OCI-M2 (cell line): ENCODE data around the gene UQCRH.
"Not testable (repeated sequence)": the region's sequence is repeated elsewhere in the genome, so short reads cannot be mapped to it uniquely, and the experiment has no call there.

ENCODE experiments used
- DNase-seq: peaks from one replicate; lab custom pipeline; 2025; ENCODE audit not compliant: unreplicated experiment; lab: John Stamatoyannopoulos, UW

Gene UQCRH

DNA sequence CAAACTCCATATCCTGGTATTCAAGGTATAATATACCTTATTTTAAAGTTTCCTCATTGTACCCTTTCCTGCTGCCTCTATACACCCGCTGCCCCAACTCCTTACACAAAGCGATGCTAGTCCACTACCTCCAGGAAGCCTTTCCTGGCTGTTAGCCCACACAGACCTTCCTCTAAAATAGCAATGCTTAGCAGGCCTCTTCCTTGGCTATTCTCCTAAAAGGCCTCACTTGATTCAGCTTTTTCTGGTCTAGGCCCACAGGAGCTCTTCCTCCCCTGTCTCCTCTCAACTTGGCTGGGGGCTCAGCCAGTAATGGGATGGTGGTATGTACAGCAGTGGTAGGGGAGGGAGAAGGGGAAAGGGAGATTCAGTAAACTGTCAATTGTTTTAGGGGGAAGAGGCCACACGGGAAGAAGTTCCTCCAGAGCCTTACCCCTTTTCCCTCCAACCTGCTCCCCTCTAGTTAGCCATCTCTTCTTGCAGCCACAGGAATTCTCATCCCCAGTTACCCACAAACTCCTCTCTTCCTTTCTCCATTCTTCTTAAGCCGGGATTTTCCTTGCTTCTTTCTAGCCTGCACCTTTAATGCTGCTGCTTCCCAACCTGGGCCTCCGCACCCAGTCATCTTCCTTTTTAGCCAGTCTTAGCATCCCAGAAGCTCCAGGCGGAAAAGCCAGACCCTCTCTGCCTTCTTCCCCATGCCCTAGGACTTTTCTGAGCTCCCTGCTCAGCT lies 2.7 kb upstream of the UQCRH start:
- DNase-seq = no peak

DNA sequence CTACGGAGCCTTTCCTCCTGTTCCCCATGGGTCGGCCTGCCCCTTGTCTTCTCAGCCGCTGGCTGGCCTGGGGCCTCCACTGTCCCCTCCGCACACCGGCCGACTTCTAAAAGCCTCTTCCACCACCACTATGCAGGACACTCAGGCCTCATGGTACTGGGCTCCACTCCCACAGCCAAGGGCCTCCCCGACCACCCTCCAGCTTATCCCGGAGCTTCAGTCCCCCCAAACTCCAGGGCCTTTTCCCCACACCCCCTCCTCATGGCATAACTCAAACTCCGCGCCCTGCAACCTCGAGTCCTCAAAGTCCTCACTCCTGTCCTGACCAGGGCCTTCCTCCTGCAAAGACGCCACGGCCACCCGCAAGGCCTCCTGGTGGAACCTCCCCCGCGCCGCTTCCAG lies 2.1 kb upstream of the UQCRH start:
- DNase-seq = no peak

DNA sequence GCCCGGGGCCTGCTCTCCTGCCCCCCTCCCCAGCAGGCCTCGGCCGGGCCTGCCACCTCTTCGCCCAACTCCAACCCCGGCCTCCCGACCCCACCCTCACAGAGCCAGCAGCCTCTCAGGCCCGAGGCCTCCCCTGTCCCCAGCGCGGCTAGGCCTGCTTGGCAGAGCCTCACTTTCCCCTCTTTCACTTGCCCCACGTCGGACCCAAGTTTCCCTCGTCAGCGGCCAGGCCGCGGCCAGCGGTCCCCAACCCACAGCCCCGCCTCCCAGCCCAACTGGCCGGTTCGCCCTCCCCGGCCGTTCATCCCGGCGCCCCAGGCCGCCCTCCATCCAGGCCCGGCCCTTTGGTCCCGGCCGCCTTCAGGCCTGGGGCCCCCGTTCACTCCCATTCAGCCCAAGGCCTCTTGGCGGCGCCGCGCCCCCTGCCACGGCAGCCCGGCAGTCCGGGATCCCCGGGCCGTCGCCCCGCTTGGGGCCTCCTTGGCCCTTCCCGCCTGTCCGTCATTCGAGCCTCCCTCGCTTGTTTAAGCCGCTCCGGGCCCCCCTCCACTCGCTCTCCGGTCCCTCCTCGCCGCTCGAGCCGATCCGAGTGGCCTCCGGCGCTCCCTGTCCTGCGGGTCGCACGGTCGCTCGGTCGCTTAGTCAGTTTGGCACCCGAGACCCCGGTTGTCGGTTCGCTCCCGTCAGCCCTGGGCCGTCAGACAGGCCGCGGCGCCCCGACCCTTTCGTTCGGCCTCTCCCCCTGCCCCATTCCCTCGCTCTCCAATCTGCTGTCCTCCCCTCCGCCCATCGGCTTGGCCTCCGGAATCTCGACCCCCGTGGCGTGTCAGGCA lies 1.5 kb upstream of the UQCRH start:
- no peak for DNase-seq

DNA sequence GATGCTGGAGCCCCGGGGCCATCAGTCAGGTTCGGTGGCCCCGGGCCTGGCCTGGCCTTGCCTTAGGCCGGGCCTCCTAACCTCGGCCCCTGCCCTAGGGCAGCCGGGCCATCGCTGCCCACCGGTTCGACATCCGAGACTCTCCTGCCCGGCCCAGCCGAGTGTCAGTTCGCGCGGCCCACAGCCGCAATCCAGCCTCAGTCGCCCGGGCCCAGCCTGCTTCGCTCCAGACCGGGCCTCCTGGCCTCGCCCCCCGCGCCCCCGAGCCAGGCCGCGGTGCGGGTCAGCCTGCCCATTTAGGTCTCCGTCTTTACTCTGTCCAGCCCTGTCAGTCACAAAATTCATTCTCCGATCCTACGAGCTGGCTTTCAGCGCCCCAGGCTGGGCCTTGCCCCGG lies 859 bp upstream of the UQCRH start:
- DNase-seq = no peak

DNA sequence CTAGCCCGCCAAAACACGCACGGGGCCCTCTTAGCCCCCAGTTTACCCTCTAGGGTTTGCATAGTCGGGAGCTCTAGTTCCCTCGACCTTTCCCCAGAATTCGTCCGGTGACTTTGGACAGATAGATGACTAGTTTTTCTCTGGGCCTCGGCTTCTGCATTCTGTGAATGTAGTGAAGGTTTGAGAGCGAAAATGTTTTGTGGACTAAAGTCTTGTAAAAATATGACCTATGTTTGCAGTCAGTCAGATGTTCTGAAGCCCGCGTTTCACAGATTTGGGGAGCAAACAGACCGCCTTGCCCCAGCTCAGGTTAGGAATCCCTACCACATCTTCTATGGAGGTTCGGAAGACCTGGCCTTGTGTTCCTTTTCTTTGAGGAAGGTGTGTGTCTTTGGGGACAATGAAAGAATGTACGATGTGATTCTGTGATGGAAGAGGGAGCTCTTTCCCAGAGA lies 401 bp downstream of the UQCRH start:
- no peak for DNase-seq

DNA sequence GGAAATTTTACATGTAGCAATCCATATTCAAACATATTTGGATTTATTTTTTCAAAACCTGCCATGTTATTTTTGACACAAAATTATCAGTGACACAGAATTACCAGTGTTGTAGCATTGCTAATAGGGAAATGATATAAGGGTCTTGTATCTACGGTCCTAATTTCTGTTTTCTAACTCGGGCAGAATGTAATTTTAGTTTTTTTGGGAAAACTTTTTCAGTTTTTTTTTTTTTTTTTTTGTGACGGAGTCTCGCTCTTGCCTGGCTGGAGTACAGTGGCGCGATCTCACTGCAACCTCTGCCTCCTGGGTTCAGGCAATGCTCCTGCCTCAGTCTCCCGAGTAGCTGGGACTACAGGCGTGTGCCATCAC lies 2.6 kb downstream of the UQCRH start:
- DNase-seq = no peak

DNA sequence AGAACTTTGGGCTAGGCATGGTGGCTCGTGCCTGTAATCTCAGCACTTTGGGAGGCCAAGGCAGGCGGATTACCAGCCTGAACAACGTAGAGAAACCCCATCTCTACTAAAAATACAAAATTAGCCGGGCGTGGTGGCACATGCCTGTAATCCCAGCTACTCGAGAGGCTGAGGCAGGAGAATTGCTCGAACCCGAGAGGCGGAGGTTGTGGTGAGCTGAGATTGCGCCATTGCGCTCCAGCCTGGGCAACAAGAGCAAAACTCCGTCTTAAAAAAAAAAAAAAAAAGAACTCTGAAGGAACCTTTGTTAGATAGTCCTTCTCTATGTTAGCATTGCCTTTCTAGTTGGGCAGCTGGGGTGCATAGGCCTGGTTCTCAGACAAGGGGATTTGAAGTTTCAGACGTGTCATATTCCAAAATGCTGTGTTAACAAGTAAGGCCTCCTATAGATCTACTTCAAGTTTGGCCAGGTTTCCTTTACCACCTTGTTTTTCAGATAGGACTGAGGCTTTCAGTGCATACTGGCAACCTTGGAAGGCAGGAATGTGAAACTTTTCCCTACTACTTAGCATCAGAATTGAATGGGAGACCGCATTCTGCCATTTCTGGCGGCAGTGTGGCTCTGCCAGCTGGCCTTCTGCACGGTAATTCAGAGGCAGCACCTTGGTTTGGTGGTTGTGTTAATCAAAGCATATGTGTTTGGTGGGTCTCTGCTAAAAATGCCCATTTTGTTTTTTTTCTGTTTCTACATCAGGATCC lies 6.1 kb downstream of the UQCRH start:
- DNase-seq = no peak

DNA sequence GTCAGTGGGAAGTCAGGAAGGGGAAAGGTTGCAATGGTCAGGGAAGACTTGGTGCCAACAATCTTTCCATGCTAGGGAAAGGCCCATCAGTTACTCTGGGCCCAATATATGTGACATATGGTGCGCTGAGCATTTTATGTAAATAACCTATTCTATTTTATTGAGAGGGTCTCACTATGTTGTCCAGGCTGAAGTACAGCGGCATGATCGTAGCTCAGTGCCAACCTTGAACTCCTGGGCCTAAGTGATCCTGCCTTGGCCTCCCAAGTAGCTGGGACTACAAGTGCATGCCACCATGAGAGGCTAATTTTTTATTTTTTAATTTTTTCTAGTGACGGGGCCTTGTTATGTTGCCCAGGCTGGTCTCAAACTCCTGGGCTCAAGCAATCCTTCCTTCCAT lies 6.8 kb downstream of the UQCRH start:
- no peak for DNase-seq

DNA sequence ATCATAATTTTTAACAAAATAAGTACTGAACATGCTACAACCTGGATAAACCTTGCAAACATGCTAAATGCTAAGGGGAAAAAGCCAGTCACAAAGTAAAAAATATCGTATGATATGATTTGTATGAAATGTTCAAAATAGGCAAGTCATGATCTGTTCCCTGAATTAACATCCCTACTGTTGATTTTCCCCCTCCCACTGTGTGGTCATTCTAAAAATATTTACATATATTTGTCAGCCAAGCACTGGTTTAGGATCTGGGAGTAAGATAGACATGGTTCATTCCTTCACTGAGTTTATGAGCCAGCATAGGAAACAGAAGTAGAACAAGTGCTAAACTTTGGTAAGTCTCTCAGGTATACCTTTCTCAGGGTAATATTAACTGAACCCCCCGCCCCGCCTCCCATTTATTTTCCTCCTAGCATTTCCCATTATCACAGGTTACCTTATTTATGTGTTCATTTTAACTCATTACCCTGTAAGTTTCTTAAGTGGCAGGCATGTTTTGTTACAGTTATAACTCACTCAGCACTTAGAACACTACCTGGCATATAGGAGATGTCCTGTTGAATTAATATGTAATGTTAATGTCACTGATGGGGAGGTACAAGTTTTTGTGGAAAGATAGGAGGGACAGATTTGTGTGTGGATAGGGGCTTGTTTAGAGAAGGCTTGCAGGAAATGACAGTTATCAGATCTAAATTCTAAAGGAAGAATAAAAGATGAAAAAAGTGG lies 12.3 kb downstream of the UQCRH start:
- no peak for DNase-seq

DNA sequence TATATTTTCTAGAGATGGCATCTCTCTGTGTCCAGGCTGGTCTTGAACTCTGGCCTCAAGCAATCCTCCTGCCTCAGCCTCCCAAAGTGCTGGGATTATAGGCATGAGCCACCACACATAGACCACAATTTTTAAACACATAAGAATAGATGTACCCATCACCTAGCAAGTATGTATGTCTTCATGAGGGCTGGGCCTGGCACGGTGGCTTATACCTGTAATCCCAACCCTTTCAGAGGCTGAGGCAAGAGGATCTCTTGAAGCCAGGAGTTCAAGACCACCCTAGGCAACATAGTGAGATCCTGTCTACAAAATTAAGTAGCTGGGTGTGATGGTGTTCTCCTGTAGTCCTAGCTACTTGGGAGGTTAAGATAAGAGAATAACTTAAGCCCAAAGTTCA lies 13.8 kb downstream of the UQCRH start:
- no peak for DNase-seq

DNA sequence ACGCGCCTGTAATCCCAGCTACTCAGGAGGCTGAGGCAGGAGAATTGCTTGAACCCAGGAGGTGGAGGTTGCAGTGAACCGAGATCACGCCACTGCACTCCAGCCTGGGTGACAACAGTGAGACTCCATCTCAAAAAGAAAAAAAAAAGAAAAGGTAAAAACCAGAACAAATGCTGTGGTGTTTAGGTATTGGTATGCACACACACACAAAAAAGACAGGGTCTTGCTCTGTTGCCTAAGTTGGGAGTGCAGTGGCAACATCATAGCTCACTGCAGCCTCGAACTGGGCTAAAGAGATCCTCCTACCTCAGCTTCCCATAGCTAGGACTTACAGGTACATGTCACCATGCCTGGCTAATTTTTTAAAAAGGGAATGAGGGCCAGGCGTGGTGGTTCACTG lies 15.8 kb downstream of the UQCRH start:
- not testable (repeated sequence) for DNase-seq

DNA sequence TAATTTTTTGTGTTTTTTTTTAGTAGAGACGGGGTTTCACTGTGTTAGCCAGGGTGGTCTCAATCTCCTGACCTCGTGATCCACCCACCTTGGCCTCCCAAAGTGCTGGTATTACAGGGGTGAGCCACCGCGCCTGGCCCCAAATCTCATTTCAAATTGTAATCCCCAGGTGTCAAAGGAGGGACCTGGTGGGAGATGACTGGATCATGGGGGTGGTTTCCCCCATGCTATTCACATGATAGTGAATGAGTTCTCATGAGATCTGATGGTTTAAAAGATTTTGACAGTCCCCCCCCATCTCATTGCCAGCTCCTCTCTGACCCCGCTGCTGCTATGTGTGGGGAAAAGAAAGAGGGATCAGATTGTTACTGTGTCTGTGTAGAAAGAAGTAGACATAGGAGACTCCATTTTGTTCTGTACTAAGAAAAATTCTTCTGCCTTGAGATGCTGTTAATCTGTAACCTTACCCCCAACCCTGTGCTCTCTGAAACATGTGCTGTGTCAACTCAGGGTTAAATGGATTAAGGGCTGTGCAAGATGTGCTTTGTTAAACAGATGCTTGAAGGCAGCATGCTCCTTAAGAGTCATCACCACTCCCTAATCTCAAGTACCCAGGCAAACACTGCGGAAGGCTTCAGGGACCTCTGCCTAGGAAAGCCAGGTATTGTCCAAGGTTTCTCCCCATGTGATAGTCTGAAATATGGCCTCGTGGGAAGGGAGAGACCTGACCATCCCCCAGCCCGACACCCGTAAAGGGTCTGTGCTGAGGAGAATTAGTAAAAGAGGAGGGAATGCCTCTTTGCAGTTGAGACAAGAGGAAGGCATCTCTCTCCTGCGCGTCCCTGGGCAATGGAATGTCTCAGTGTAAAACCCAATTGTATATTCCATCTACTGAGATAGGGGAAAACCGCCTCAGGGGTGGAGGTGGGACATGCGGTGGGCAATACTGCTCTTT lies 16.7 kb downstream of the UQCRH start:
- not testable (repeated sequence) for DNase-seq

DNA sequence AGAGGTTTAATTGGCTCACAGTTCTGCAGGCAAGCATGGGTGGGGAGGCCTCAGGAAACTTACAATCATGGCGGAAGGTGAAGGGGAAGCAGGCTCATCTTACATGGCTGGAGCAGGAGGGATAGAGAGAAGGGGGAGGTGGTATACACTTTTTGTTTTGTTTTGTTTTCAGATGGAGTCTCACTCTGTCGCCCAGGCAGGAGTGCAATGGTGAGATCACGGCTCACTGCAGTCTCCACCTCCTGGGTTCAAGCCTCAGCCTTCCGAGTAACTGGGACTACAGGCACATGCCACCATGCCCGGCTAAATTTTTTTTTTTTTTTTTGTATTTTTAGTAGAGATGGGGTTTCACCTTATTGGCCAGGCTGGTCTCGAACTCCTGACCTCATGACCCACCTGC lies 18.7 kb downstream of the UQCRH start:
- DNase-seq = not testable (repeated sequence)

DNA sequence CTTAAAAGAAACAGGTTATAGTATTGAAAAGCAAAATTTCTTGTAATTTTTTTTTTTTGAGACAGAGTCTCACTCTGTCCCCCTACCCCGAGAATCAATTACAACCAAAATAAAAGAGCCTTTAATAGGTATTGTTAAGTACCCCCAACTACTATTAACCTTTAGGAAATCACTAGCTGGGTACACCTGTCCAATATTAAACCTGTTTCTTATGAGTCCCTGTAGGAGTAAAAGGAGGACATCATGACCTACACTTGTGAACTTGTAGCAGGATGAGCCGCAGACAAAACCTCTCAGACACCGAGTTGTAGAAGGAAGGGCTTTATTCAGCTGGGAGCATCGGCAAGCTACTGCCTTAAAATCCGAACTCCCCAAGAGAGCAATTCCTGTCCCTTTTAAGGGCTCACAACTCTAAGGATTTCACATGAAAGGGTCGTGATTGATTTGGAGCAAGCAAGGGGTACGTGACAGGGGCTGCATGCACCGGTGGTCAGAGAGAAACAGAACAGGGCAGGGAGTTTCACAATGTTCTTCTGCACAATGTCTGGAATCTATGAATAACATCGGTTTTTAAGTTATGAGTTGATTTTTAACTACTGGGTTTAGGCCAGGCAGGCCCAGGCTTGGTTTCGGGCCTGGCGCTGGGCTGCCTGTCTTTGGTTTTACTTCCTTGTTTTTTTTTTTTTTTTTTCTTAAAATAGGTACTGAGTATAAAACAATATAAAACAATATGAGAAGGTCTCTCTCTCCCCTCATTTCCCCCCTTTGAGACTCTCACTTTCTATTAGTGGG lies 22.0 kb downstream of the UQCRH start:
- DNase-seq = not testable (repeated sequence)

DNA sequence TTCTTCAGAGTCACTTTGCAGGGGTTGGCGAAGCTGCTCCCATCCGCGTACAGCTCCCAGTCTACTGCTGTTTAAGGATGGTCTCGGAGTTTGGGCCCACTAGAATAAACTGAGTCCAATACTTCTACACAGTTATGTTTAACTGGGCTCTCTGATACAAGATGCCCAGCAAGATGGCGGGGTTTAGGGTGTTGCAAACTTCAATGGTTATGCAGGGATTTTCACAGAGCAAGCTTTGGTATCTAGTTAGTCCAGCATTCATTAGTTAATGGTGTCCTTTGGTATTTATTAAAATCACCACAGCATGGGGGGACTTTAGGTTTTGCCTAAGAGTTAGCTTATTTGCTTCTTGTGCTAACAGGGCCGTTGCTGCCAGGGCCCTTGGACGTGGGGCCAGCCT lies 24.7 kb downstream of the UQCRH start:
- DNase-seq = not testable (repeated sequence)

DNA sequence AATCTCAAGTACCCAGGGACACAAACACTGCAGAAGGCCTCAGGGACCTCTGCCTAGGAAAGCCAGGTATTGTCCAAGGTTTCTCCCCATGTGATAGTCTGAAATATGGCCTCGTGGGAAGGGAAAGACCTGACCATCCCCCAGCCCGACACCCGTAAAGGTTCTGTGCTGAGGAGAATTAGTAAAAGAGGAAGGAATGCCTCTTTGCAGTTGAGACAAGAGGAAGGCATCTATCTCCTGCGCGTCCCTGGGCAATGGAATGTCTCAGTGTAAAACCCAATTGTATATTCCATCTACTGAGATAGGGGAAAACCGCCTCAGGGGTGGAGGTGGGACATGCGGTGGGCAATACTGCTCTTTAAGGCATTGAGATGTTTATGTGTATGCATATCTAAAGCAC lies 26.3 kb downstream of the UQCRH start:
- DNase-seq = not testable (repeated sequence)

DNA sequence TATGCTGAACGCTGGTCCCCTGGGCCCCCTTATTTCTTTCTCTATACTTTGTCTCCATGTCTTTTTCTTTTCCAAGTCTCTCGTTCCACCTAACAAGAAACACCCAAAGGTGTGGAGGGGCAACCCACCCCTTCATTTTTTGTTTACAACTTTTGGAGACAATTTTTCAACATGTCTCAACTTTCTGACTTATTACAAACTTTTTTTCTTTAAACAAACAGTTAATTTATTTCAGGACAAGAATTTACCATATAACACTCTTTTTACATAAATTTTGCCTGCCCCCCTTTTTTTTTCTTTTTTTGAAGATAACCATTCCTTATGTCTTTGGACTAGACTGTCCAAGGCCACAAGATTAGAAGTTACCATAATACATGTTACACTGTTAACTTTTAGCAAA lies 26.9 kb downstream of the UQCRH start:
- not testable (repeated sequence) for DNase-seq

DNA sequence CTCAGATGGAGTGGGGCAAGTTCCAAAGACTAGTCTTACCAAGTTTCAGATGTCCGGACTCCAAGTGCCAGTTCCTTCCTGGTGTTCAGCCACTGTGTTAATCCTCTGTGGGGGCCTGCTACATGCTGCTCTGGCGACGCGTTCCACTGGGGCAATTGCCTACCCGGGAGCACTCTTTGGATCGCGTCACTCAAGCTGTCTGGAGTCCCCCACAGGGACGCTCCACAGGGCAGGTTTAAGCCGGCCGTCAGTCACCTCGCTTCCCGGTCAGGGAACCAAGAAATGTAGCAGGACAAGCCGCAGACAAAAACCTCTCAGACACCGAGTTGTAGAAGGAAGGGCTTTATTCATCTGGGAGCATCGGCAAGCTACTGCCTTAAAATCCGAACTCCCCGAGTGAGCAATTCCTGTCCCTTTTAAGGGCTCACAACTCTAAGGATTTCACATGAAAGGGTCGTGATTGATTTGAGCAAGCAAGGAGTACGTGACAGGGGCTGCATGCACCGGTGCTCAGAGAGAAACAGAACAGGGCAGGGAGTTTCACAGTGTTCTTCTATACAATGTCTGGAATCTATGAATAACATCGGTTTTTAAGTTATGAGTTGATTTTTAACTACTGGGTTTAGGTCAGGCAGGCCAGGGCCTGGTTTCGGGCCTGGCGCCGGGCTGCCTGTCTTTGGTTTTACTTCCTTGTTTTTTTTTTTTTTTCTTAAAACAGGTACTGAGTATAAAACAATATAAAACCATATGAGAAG lies 28.5 kb downstream of the UQCRH start:
- DNase-seq = not testable (repeated sequence)
